ENCODE results near the gene TSKS.

TSKS gene

GRCh38 chr19:49713236-49713845, 49.8 kb downstream of the TSKS start:
- H3K27ac ChIP-seq: no peak overlapping the region
- TF ChIP-seq CTCF (conservative IDR thresholded peaks at IDR 0.05) (no peak), ZFX (IDR thresholded peaks at IDR 0.05) (no peak)

- H3K27ac ChIP-seq: no peak overlapping the region
- no peak for TF ChIP-seq CTCF (conservative IDR thresholded peaks at IDR 0.05)
- no peak for TF ChIP-seq ZFX (IDR thresholded peaks at IDR 0.05)
Measured at GRCh38 chr19:49712397-49712859, 50.7 kb downstream of the TSKS start.

DNA sequence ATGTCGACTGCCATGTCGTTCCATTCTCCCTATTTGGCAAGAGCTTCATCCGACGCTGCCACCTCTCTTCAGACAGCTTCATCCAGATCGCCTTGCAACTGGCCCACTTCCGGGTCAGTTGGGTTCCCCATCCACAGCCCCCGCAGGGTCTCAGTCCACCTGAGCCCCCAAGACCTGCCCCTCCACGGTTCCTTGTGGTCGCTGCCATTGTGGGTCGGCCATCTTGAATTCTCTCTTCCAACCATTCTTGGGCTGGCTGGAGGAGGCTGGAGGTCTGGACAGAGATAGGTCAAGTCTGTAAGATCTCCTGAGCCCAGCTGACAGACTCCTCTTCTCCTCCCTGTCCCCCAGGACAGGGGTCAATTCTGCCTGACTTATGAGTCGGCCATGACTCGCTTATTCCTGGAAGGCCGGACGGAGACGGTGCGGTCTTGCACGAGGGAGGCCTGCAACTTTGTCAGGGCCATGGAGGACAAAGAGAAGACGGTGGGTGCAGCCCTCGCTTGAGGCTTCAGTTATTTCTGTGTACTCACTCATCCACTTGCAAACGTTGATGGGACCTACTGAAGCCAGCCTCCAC, 52.6 kb downstream of the TSKS start:
- H3K27ac ChIP-seq: no peak overlapping the region
- TF ChIP-seq CTCF (conservative IDR thresholded peaks at IDR 0.05): no peak

DNA sequence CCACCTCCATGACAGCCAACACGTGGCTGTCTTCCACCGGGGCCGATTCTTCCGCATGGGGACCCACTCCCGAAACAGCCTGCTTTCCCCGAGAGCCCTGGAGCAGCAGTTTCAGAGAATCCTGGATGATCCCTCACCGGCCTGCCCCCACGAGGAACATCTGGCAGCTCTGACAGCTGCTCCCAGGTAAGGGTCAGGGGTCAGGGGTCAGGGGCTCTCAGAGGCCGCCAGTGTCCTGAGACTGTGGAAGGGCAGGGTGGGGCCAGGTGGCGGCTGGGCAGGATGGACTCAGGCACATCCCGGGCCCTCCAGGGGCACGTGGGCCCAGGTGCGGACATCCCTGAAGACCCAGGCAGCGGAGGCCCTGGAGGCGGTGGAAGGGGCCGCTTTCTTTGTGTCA, 57.2 kb downstream of the TSKS start:
- TF ChIP-seq ZFX (IDR thresholded peaks at IDR 0.05): no peak
- TF ChIP-seq CTCF (conservative IDR thresholded peaks at IDR 0.05): no peak
- H3K27ac ChIP-seq: no peak overlapping the region

- no peak overlapping the region for H3K27ac ChIP-seq
- TF ChIP-seq ZFX (IDR thresholded peaks at IDR 0.05) (no peak), CTCF (conservative IDR thresholded peaks at IDR 0.05) (no peak)
Measured at GRCh38 chr19:49704888-49705642, 58.0 kb downstream of the TSKS start.

GRCh38 chr19:49701271-49701786, 61.8 kb downstream of the TSKS start:
- no peak for TF ChIP-seq CTCF (conservative IDR thresholded peaks at IDR 0.05)
- TF ChIP-seq ZFX (IDR thresholded peaks at IDR 0.05): no peak
- no peak overlapping the region for H3K27ac ChIP-seq

- TF ChIP-seq ZFX (IDR thresholded peaks at IDR 0.05) (no peak), CTCF (conservative IDR thresholded peaks at IDR 0.05) (no peak)
- H3K27ac ChIP-seq: no peak overlapping the region
Measured at GRCh38 chr19:49700563-49700962, 62.5 kb downstream of the TSKS start.
